ENCODE data around the gene PLCL2.

Gene PLCL2

GRCh38 chr3:17074559-17074958, 189.8 kb downstream of the PLCL2 start:
- 0 out of 2 replicates have a peak, but pooled peaks cover 2% of the 10 kb centered on the region for H3K9me3 ChIP-seq (ENCODE audit: control insufficient read depth, insufficient read depth, low read length)
- TF ChIP-seq, protein P1, sequence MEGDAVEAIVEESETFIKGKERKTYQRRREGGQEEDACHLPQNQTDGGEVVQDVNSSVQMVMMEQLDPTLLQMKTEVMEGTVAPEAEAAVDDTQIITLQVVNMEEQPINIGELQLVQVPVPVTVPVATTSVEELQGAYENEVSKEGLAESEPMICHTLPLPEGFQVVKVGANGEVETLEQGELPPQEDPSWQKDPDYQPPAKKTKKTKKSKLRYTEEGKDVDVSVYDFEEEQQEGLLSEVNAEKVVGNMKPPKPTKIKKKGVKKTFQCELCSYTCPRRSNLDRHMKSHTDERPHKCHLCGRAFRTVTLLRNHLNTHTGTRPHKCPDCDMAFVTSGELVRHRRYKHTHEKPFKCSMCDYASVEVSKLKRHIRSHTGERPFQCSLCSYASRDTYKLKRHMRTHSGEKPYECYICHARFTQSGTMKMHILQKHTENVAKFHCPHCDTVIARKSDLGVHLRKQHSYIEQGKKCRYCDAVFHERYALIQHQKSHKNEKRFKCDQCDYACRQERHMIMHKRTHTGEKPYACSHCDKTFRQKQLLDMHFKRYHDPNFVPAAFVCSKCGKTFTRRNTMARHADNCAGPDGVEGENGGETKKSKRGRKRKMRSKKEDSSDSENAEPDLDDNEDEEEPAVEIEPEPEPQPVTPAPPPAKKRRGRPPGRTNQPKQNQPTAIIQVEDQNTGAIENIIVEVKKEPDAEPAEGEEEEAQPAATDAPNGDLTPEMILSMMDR (IDR thresholded peaks at IDR 0.05; ENCODE audit: low read depth, low read length, poor library complexity, severe bottlenecking), result no peak
- TF ChIP-seq EZH2phosphoT487 (IDR thresholded peaks at IDR 0.05; ENCODE audit: borderline replicate concordance, low read length), result no peak
- H3K9me2 ChIP-seq (replicated peaks; ENCODE audit: control insufficient read depth, low read length), result no peaks in the 10 kb centered on the region
- H3K79me2 ChIP-seq (ENCODE audit: control insufficient read depth, low read length), result no peaks in the 10 kb centered on the region
- no peak overlapping the region for H3K4me2 ChIP-seq (ENCODE audit: low read length)
- no peak overlapping the region for H3K4me3 ChIP-seq (ENCODE audit: low read length)
- peaks cover 47% of the 10 kb centered on the region for H3K36me3 ChIP-seq (ENCODE audit: control insufficient read depth, low read length)
- H3F3A ChIP-seq (ENCODE audit: control insufficient read depth, insufficient read depth), result no peaks in the 10 kb centered on the region
- H4K20me1 ChIP-seq (ENCODE audit: control insufficient read depth, insufficient read depth, low read depth, low read length), result no peaks in the 10 kb centered on the region
- no peak overlapping the region for H3K27ac ChIP-seq (ENCODE audit: low read depth, low read length)
- peaks cover 8% of the 10 kb centered on the region; the same call in 1 of the 2 replicates for H3K4me1 ChIP-seq (ENCODE audit: control insufficient read depth, low read length)
- H3K27me3 ChIP-seq (ENCODE audit: control insufficient read depth, low read length), result no peaks in the 10 kb centered on the region

DNA sequence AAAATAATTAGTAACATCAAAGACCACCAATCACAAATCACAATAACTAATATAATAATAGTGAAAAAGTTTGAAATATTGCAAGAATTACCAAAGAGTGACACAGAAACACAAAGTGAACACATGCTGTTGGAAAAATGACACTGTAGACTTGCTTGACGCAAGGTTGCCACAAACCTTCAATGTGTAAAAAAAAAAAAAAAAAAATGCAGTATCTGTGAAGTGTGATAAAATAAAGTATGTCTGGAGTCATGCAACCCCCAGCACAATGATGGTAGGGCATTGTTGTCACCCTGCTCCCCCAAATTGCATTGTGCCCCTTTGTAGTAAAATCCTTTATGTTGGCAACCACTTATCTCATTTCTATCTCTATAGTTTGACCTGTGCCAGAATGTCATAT, 190.6 kb downstream of the PLCL2 start:
- H3K9me2 ChIP-seq (replicated peaks; ENCODE audit: control insufficient read depth, low read length), result no peaks in the 10 kb centered on the region

GRCh38 chr3:17075907-17076306, 191.2 kb downstream of the PLCL2 start:
- H3K79me2 ChIP-seq (ENCODE audit: control insufficient read depth, low read length), result no peaks in the 10 kb centered on the region
- H3K27me3 ChIP-seq (ENCODE audit: control insufficient read depth, low read length), result no peaks in the 10 kb centered on the region
- H3K4me1 ChIP-seq (ENCODE audit: control insufficient read depth, low read length), result peaks cover under 1% of the 10 kb centered on the region; the same call in 1 of the 2 replicates
- H3K27ac ChIP-seq (ENCODE audit: low read depth, low read length), result no peak overlapping the region
- H3K9me3 ChIP-seq (ENCODE audit: control insufficient read depth, insufficient read depth, low read length), result 0 out of 2 replicates have a peak, but pooled peaks cover 2% of the 10 kb centered on the region
- H3K4me2 ChIP-seq (ENCODE audit: low read length), result no peak overlapping the region
- H3K4me3 ChIP-seq (ENCODE audit: low read length), result no peak overlapping the region
- no peaks in the 10 kb centered on the region for H4K20me1 ChIP-seq (ENCODE audit: control insufficient read depth, insufficient read depth, low read depth, low read length)
- peaks cover 45% of the 10 kb centered on the region for H3K36me3 ChIP-seq (ENCODE audit: control insufficient read depth, low read length)
- no peak for TF ChIP-seq EZH2phosphoT487 (IDR thresholded peaks at IDR 0.05; ENCODE audit: borderline replicate concordance, low read length)
- TF ChIP-seq, protein P1 (IDR thresholded peaks at IDR 0.05; ENCODE audit: low read depth, low read length, poor library complexity, severe bottlenecking), result no peak
- no peaks in the 10 kb centered on the region for H3F3A ChIP-seq (ENCODE audit: control insufficient read depth, insufficient read depth)
- no peaks in the 10 kb centered on the region for H3K9me2 ChIP-seq (replicated peaks; ENCODE audit: control insufficient read depth, low read length)

More for the DNA sequence above, 190.6 kb downstream of the PLCL2 start:
- H3K27me3 ChIP-seq (ENCODE audit: control insufficient read depth, low read length), result no peaks in the 10 kb centered on the region
- H3K9me3 ChIP-seq (ENCODE audit: control insufficient read depth, insufficient read depth, low read length), result 0 out of 2 replicates have a peak, but pooled peaks cover 2% of the 10 kb centered on the region
- H3K36me3 ChIP-seq (ENCODE audit: control insufficient read depth, low read length), result peaks cover 46% of the 10 kb centered on the region
- H3K4me3 ChIP-seq (ENCODE audit: low read length), result no peak overlapping the region
- no peak overlapping the region for H3K27ac ChIP-seq (ENCODE audit: low read depth, low read length)
- H4K20me1 ChIP-seq (ENCODE audit: control insufficient read depth, insufficient read depth, low read depth, low read length), result no peaks in the 10 kb centered on the region
- no peaks in the 10 kb centered on the region for H3F3A ChIP-seq (ENCODE audit: control insufficient read depth, insufficient read depth)
- no peak overlapping the region for H3K4me2 ChIP-seq (ENCODE audit: low read length)
- H3K4me1 ChIP-seq (ENCODE audit: control insufficient read depth, low read length), result peaks cover 4% of the 10 kb centered on the region; the same call in 1 of the 2 replicates
- TF ChIP-seq EZH2phosphoT487 (IDR thresholded peaks at IDR 0.05; ENCODE audit: borderline replicate concordance, low read length), result no peak
- TF ChIP-seq, protein P1 (IDR thresholded peaks at IDR 0.05; ENCODE audit: low read depth, low read length, poor library complexity, severe bottlenecking), result no peak
- H3K79me2 ChIP-seq (ENCODE audit: control insufficient read depth, low read length), result no peaks in the 10 kb centered on the region
